ENCODE data around the gene ALDH4A1. TPM values are rescaled to one million over a fixed set of nuclear protein-coding genes. Genes with fewer than 3 reads are reported as not detected.
A peak's percentile ranks its signal among the peaks of the same experiment; 100 is the strongest.

The ALDH4A1 gene
- total and polyA plus RNA-seq, 9 of the 15 experiments (the other 6 are each of a cell fraction or from before 2014, with no cell fraction given), result 0.27 to 31.4 (median 16.6) TPM

- TF ChIP-seq NEUROD1 (IDR thresholded peaks at IDR 0.05; ENCODE audit: borderline replicate concordance, low read depth, low read length, partially characterized antibody) (no peak), HDAC2 (IDR thresholded peaks at IDR 0.05) (peak; percentile 64), DEAF1 (CRISPR knock-in tag; IDR thresholded peaks at IDR 0.05) (peak; percentile 33; the same call in 1 of the 2 replicates), CBX3 (IDR thresholded peaks at IDR 0.05; ENCODE audit: borderline replicate concordance in 1 of 2, low read length in 2 of 2) (peak in 1 of 2 experiments; percentile 54; a peak in 1 of 3 replicates), CC2D1A (IDR thresholded peaks at IDR 0.05) (no peak), NR1H2 (CRISPR knock-in tag; IDR thresholded peaks at IDR 0.05) (peak; percentile 70; the same call in 1 of the 2 replicates), PHF8 (IDR thresholded peaks at IDR 0.05; ENCODE audit: borderline replicate concordance, low read length) (peak; percentile 26; the same call in 1 of the 2 replicates), ATF6 (CRISPR knock-in tag; IDR thresholded peaks at IDR 0.05) (0 out of 2 replicates have a peak, but pooled peaks have one; percentile 33), NUFIP1 (IDR thresholded peaks at IDR 0.05; ENCODE audit: partially characterized antibody) (no peak), GABPB1 (CRISPR knock-in tag; IDR thresholded peaks at IDR 0.05) (no peak), ZNF263 (CRISPR knock-in tag; IDR thresholded peaks at IDR 0.05; ENCODE audit: borderline replicate concordance) (no peak), NFIC (IDR thresholded peaks at IDR 0.05) (peak; percentile 58), PCBP1 (IDR thresholded peaks at IDR 0.05; ENCODE audit: low read depth, low read length, poor library complexity, severe bottlenecking) (no peak), E2F6 (IDR thresholded peaks at IDR 0.05; ENCODE audit: borderline replicate concordance in 1 of 2, extremely low read depth in 1 of 2, insufficient read depth in 1 of 2, insufficient read length in 1 of 2, low read depth in 1 of 2, low read length in 1 of 2, poor library complexity in 1 of 2, severe bottlenecking in 1 of 2) (no peak), RBFOX2 (IDR thresholded peaks at IDR 0.05; ENCODE audit: low read depth, low read length) (peak; percentile 75), MCM7 (IDR thresholded peaks at IDR 0.05) (no peak), SRSF3 (IDR thresholded peaks at IDR 0.05; ENCODE audit: insufficient read depth, low read length) (no peak), FOXK1 (CRISPR knock-in tag; IDR thresholded peaks at IDR 0.05; ENCODE audit: borderline replicate concordance) (no peak), EZH2 (IDR thresholded peaks at IDR 0.05; ENCODE audit: borderline replicate concordance, low read depth, low read length) (no peak), MTA1 (IDR thresholded peaks at IDR 0.05; ENCODE audit: borderline replicate concordance) (no peak), ZNF23 (CRISPR knock-in tag; IDR thresholded peaks at IDR 0.05) (no peak), NCOA4 (IDR thresholded peaks at IDR 0.05; ENCODE audit: partially characterized antibody) (no peak)
These were observed 4.9 kb upstream of the ALDH4A1 start (continued) for GRCh38 chr1:18907021-18907916.
